RWPE2 (cell line): Measurements from ENCODE around the gene ANK3.
"Not testable (repeated sequence)": the region's sequence is repeated elsewhere in the genome, so short reads cannot be mapped to it uniquely, and the experiment has no call there.

Source experiments
- ATAC-seq: fragments of 200-7000 bp; cut with Tn5 transposase; 3 replicates; pipeline ENCODE4 v1.9.1; 2021; ENCODE audit warnings: low read depth
- DNase-seq: peaks from one replicate; pipeline ENCODE4 v3.0.0-alpha.2; 2020; ENCODE audit warnings: low spot score
- H3K27ac ChIP-seq: fragments of 450-650 bp; 2 replicates; pipeline ENCODE4 v1.5.1; 2017; ENCODE audit warnings: mild to moderate bottlenecking; ENCODE audit not compliant: poor library complexity, severe bottlenecking
- H3K27me3 ChIP-seq: fragments of 250-450 bp; sonication (Bioruptor Pico); 2 replicates; pipeline ENCODE4 v1.5.1; 2021; ENCODE audit warnings: mild to moderate bottlenecking, moderate library complexity; ENCODE audit not compliant: insufficient read depth, poor library complexity, severe bottlenecking
- H3K36me3 ChIP-seq: fragments of 250-450 bp; sonication (Bioruptor Pico); 2 replicates; pipeline ENCODE4 v1.5.1; 2020; ENCODE audit warnings: low read depth, mild to moderate bottlenecking, moderate library complexity
- H3K4me1 ChIP-seq: fragments of 250-450 bp; sonication (Bioruptor Pico); 2 replicates; pipeline ENCODE4 v1.5.1; 2021; ENCODE audit warnings: mild to moderate bottlenecking, moderate library complexity; ENCODE audit not compliant: insufficient read depth, poor library complexity, severe bottlenecking
- H3K4me3 ChIP-seq: fragments of 250-450 bp; sonication (Bioruptor Pico); 2 replicates; pipeline ENCODE4 v1.5.1; 2021; ENCODE audit warnings: mild to moderate bottlenecking, moderate library complexity; ENCODE audit not compliant: severe bottlenecking
- H3K9me3 ChIP-seq: fragments of 250-450 bp; sonication (Bioruptor Pico); 2 replicates; pipeline ENCODE4 v1.5.1; 2021; ENCODE audit warnings: mild to moderate bottlenecking, moderate library complexity; ENCODE audit not compliant: severe bottlenecking
- CTCF ChIP-seq: fragments of 450-650 bp; IDR thresholded peaks from one replicate; pipeline ENCODE4 v1.5.1; 2017; ENCODE audit warnings: mild to moderate bottlenecking, moderate library complexity; ENCODE audit not compliant: poor library complexity, severe bottlenecking

The ANK3 gene

GRCh38 chr10:60292998-60293397 is 96.7 kb downstream of the ANK3 start:
- Histone ChIP-seq H3K4me1 (no peaks in the 10 kb centered on the region), H3K4me3 (no peak overlapping the region), H3K27me3 (no peaks in the 10 kb centered on the region), H3K27ac (no peak overlapping the region), H3K36me3 (no peaks in the 10 kb centered on the region), H3K9me3 (no peaks in the 10 kb centered on the region)
- DNase-seq (no peak), ATAC-seq (no peak)
- no peak for TF ChIP-seq CTCF

- not testable (repeated sequence) for ATAC-seq, H3K27ac ChIP-seq, H3K9me3 ChIP-seq, H3K4me3 ChIP-seq, DNase-seq, H3K36me3 ChIP-seq, H3K27me3 ChIP-seq, H3K4me1 ChIP-seq
These were observed 97.1 kb downstream of the ANK3 start for GRCh38 chr10:60292536-60292935.

- Histone ChIP-seq H3K27me3 (no peaks in the 10 kb centered on the region), H3K36me3 (no peaks in the 10 kb centered on the region), H3K4me1 (no peaks in the 10 kb centered on the region), H3K4me3 (no peak overlapping the region), H3K27ac (no peak overlapping the region), H3K9me3 (no peaks in the 10 kb centered on the region)
- TF ChIP-seq CTCF = no peak
- DNase-seq = no peak
- ATAC-seq = no peak
These were observed 98.2 kb downstream of the ANK3 start for GRCh38 chr10:60291344-60291930.

GRCh38 chr10:60290558-60290957 is 99.1 kb downstream of the ANK3 start:
- H3K27ac ChIP-seq = no peak overlapping the region
- H3K4me3 ChIP-seq = no peak overlapping the region
- ATAC-seq (no peak), DNase-seq (no peak)
- H3K9me3 ChIP-seq = no peaks in the 10 kb centered on the region
- no peaks in the 10 kb centered on the region for H3K27me3 ChIP-seq
- no peaks in the 10 kb centered on the region for H3K4me1 ChIP-seq
- no peaks in the 10 kb centered on the region for H3K36me3 ChIP-seq
- TF ChIP-seq CTCF = no peak

GRCh38 chr10:60289800-60290199 is 99.9 kb downstream of the ANK3 start:
- no peak overlapping the region for H3K27ac ChIP-seq
- no peaks in the 10 kb centered on the region for H3K9me3 ChIP-seq
- ATAC-seq = no peak
- no peak for DNase-seq
- H3K4me1 ChIP-seq = no peaks in the 10 kb centered on the region
- TF ChIP-seq CTCF = no peak
- no peaks in the 10 kb centered on the region for H3K27me3 ChIP-seq
- H3K36me3 ChIP-seq = no peaks in the 10 kb centered on the region
- no peak overlapping the region for H3K4me3 ChIP-seq
